CD4-positive, alpha-beta T cell (primary cell): Measurements from ENCODE around the gene ZNRF1. TPM values are rescaled to one million over a fixed set of nuclear protein-coding genes. Genes with fewer than 3 reads are reported as not detected.

Source experiments
- ATAC-seq: fragments of 200-7000 bp; cut with Tn5 transposase; one replicate; pipeline ENCODE4 v1.10.0; 2022; ENCODE audit warnings: mild to moderate bottlenecking; ENCODE audit not compliant: poor library complexity
- CTCF ChIA-PET: fragments of 350-600 bp; sonication (Branson Sonifier 250); formaldehyde crosslinking; loops from one replicate; lab custom pipeline; 2021; ENCODE audit warnings: antibody characterized with exemption, inconsistent platforms; lab: Charles Lee
- POLR2A ChIA-PET: fragments of 350-600 bp; sonication (Branson Sonifier 250); formaldehyde crosslinking; loops from one replicate; lab custom pipeline; 2021; ENCODE audit warnings: antibody characterized with exemption, inconsistent platforms; lab: Charles Lee
- DNase-seq, 14 experiments: peaks; one replicate each; pipeline ENCODE4 v3.0.0-alpha.2; 2013 to 2020; ENCODE audit warnings: mixed read lengths in 2 of 14
- H3K27ac ChIP-seq, 2 donors: one replicate each; pipeline versions ENCODE4 v1.5.1 to v1.7.0; 2013; ENCODE audit warnings: low read length in 2 of 2, low read depth in 1 of 2, mild to moderate bottlenecking in 1 of 2
- H3K27me3 ChIP-seq, 2 experiments: 1 replicate in 1 of 2; 2 replicates in 1 of 2; pipeline versions ENCODE4 v1.6.1 to v1.7.0; 2013; ENCODE audit warnings: low read length in 2 of 2, control low read depth in 1 of 2, mild to moderate bottlenecking in 1 of 2, moderate library complexity in 1 of 2; ENCODE audit not compliant: insufficient read depth in 2 of 2, control insufficient read depth in 1 of 2
- H3K36me3 ChIP-seq: one replicate; pipeline ENCODE4 v1.6.1; 2013; ENCODE audit warnings: low read length, control low read depth; ENCODE audit not compliant: insufficient read depth
- H3K4me1 ChIP-seq: one replicate; pipeline ENCODE4 v1.6.1; 2013; ENCODE audit warnings: low read length, control low read depth; ENCODE audit not compliant: insufficient read depth
- H3K4me3 ChIP-seq: one replicate; pipeline ENCODE4 v1.5.1; 2013; ENCODE audit warnings: mild to moderate bottlenecking, low read length, moderate library complexity
- H3K9me3 ChIP-seq, 2 experiments: 1 replicate in 1 of 2; 2 replicates in 1 of 2; pipeline versions ENCODE4 v1.6.1 to v1.7.0; 2013; ENCODE audit warnings: low read length in 2 of 2, mild to moderate bottlenecking in 2 of 2, control low read depth in 1 of 2, moderate library complexity in 1 of 2; ENCODE audit not compliant: control insufficient read depth in 1 of 2, insufficient read depth in 1 of 2
- H3K27ac Mint-ChIP-seq: one replicate; pipeline ENCODE4 v1.8.0; 2020; ENCODE audit warnings: mixed read lengths
- H3K27me3 Mint-ChIP-seq: one replicate; pipeline ENCODE4 v1.8.0; 2021; ENCODE audit warnings: mixed read lengths
- H3K36me3 Mint-ChIP-seq: one replicate; pipeline ENCODE4 v1.8.0; 2021; ENCODE audit warnings: low read depth, mixed read lengths
- H3K4me1 Mint-ChIP-seq: one replicate; pipeline ENCODE4 v1.8.0; 2021; ENCODE audit warnings: low read depth, mixed read lengths
- H3K4me3 Mint-ChIP-seq: one replicate; pipeline ENCODE4 v1.8.0; 2020; ENCODE audit warnings: mild to moderate bottlenecking, mixed read lengths
- H3K9me3 Mint-ChIP-seq: one replicate; pipeline ENCODE4 v1.8.0; 2020; ENCODE audit warnings: mixed read lengths
- intact Hi-C, 2 experiments: fragments of 100-400 bp; cut with DNase I in 1 of 2; cut with micrococcal nuclease in 1 of 2; formaldehyde crosslinking; loops; one replicate each; pipeline versions ENCODE4 v1.15.1 to v1.9.0; 2023 to 2025; cut with DNase I, micrococcal nuclease
- total RNA-seq, 174 experiments: library from RNA in 2 of 174; stranded (reverse) in 2 of 174; gene quantifications; one replicate each; pipeline ENCODE4 v1.2.3 and lab custom pipeline; 2021 to 2026
- TF ChIP-seq, protein P1 (sequence below): fragments of 200-600 bp; IDR thresholded peaks from one replicate; pipeline ENCODE4 v1.8.0; 2022; ENCODE audit warnings: antibody characterized with exemption, mild to moderate bottlenecking

Gene ZNRF1
- total RNA-seq, 2 experiments from 2014 or later, result 2.8 to 4.0 TPM

- no peaks in the 10 kb centered on the region for H3K27me3 ChIP-seq
- H3K27ac ChIP-seq, result no peak overlapping the region
- Mint-ChIP-seq H3K27me3 (no peaks in the 10 kb centered on the region), H3K4me1 (peaks cover 19% of the 10 kb centered on the region), H3K27ac (no peak overlapping the region), H3K4me3 (no peak overlapping the region), H3K9me3 (peaks cover 15% of the 10 kb centered on the region), H3K36me3 (peaks cover 60% of the 10 kb centered on the region)
- ChIA-PET POLR2A (no interaction called here), CTCF (no interaction called here)
- H3K36me3 ChIP-seq, result peaks cover 16% of the 10 kb centered on the region
- H3K4me1 ChIP-seq, result peaks cover 9% of the 10 kb centered on the region
- ATAC-seq (no peak), DNase-seq (no peak)
- intact Hi-C loops, result no loop called here
- peaks cover 3 to 14% of the 10 kb centered on the region in 2 experiments for H3K9me3 ChIP-seq
- H3K4me3 ChIP-seq, result no peak overlapping the region
- TF ChIP-seq, protein P1, sequence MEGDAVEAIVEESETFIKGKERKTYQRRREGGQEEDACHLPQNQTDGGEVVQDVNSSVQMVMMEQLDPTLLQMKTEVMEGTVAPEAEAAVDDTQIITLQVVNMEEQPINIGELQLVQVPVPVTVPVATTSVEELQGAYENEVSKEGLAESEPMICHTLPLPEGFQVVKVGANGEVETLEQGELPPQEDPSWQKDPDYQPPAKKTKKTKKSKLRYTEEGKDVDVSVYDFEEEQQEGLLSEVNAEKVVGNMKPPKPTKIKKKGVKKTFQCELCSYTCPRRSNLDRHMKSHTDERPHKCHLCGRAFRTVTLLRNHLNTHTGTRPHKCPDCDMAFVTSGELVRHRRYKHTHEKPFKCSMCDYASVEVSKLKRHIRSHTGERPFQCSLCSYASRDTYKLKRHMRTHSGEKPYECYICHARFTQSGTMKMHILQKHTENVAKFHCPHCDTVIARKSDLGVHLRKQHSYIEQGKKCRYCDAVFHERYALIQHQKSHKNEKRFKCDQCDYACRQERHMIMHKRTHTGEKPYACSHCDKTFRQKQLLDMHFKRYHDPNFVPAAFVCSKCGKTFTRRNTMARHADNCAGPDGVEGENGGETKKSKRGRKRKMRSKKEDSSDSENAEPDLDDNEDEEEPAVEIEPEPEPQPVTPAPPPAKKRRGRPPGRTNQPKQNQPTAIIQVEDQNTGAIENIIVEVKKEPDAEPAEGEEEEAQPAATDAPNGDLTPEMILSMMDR, result no peak
These were observed 153.8 kb downstream of the ZNRF1 start for GRCh38 chr16:75152635-75153034.

DNA sequence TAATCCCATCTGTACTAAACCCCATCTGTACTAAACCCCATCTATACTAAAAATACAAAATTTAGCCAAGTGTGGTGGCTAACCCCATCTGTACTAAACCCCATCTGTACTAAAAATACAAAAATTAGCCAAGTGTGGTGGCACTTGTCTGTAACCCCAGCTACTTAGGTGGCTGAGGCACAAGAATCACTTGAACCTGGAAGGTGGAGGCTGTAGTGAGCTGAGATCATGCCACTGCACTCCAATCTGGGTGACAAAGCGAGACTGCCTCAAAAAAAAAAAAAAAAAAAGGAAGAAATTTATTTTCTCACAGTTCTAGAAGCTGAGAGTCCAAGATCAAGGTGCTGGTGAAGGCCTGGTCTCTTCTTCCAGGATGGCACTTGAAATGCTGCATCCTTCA lies 161.6 kb downstream of the ZNRF1 start:
- Histone ChIP-seq H3K27ac (no peak overlapping the region), H3K9me3 (peaks cover 5 to 6% of the 10 kb centered on the region in 2 experiments), H3K36me3 (peaks cover 5% of the 10 kb centered on the region), H3K4me3 (no peak overlapping the region), H3K4me1 (no peaks in the 10 kb centered on the region), H3K27me3 (no peaks in the 10 kb centered on the region)
- CTCF ChIA-PET, result no interaction called here
- TF ChIP-seq, protein P1, result no peak
- POLR2A ChIA-PET, result no interaction called here
- intact Hi-C loops, result no loop called here
- ATAC-seq (no peak), DNase-seq (no peak)
- Mint-ChIP-seq H3K27ac (no peak overlapping the region), H3K27me3 (no peaks in the 10 kb centered on the region), H3K36me3 (peaks cover 77% of the 10 kb centered on the region), H3K9me3 (peaks cover 3% of the 10 kb centered on the region), H3K4me3 (no peak overlapping the region), H3K4me1 (no peaks in the 10 kb centered on the region)

Other genes with a start within 250 kb of the ZNRF1 start
- not detected for gene FA2H, start 224.2 kb upstream of the ZNRF1 start, total RNA-seq
- 10 to 100 TPM; 60.2 to 67.2 TPM for gene WDR59, start 13.9 kb upstream of the ZNRF1 start, total RNA-seq
- gene LDHD, start 117.8 kb downstream of the ZNRF1 start, total RNA-seq, result not detected
- gene ZFP1, start 149.5 kb downstream of the ZNRF1 start, total RNA-seq, result 1 to 10 TPM; 6.2 to 7.5 TPM
- not detected for gene CTRB2, start 208.1 kb downstream of the ZNRF1 start, total RNA-seq
- gene CTRB1, start 220.0 kb downstream of the ZNRF1 start, total RNA-seq, result not detected